Activated CD4-positive, alpha-beta memory T cell treated with anti-CD3 and anti-CD28 coated beads, Interleukin-2, amount 10 ng/mL, durations not matched to agents 7 days and 5 days (primary cell): ENCODE data around the gene OR14K1. TPM values are rescaled to one million over a fixed set of nuclear protein-coding genes. Genes with fewer than 3 reads are reported as not detected.
"Not testable (repeated sequence)": the region's sequence is repeated elsewhere in the genome, so short reads cannot be mapped to it uniquely, and the experiment has no call there.

ENCODE experiments used
- CTCF ChIA-PET: fragments of 350-600 bp; sonication (Branson Sonifier 250); formaldehyde crosslinking; loops from one replicate; lab custom pipeline; 2021; ENCODE audit warnings: antibody characterized with exemption, inconsistent platforms; lab: Charles Lee
- POLR2A ChIA-PET: fragments of 350-600 bp; sonication (Branson Sonifier 250); formaldehyde crosslinking; loops from one replicate; lab custom pipeline; 2021; ENCODE audit warnings: antibody characterized with exemption; lab: Charles Lee
- DNase-seq: peaks from one replicate; pipeline ENCODE4 v3.0.0-alpha.2; 2020
- H3K27ac Mint-ChIP-seq: one replicate; pipeline ENCODE4 v1.8.0; 2021; ENCODE audit warnings: mild to moderate bottlenecking, mixed read lengths
- H3K27me3 Mint-ChIP-seq: one replicate; pipeline ENCODE4 v1.8.0; 2021; ENCODE audit warnings: mixed read lengths
- H3K36me3 Mint-ChIP-seq: one replicate; pipeline ENCODE4 v1.8.0; 2021; ENCODE audit warnings: low read depth, mixed read lengths
- H3K4me1 Mint-ChIP-seq: one replicate; pipeline ENCODE4 v1.8.0; 2021; ENCODE audit warnings: mixed read lengths
- H3K4me3 Mint-ChIP-seq: one replicate; pipeline ENCODE4 v1.8.0; 2021; ENCODE audit warnings: mild to moderate bottlenecking, mixed read lengths
- H3K9me3 Mint-ChIP-seq: one replicate; pipeline ENCODE4 v1.8.0; 2021; ENCODE audit warnings: mixed read lengths
- total RNA-seq, 2 experiments: library from RNA; stranded (reverse); gene quantifications; one replicate each; pipeline ENCODE4 v1.2.3, GENCODE V29; 2021

The OR14K1 gene, protein sequence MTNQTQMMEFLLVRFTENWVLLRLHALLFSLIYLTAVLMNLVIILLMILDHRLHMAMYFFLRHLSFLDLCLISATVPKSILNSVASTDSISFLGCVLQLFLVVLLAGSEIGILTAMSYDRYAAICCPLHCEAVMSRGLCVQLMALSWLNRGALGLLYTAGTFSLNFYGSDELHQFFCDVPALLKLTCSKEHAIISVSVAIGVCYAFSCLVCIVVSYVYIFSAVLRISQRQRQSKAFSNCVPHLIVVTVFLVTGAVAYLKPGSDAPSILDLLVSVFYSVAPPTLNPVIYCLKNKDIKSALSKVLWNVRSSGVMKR
- total RNA-seq: not detected

DNA sequence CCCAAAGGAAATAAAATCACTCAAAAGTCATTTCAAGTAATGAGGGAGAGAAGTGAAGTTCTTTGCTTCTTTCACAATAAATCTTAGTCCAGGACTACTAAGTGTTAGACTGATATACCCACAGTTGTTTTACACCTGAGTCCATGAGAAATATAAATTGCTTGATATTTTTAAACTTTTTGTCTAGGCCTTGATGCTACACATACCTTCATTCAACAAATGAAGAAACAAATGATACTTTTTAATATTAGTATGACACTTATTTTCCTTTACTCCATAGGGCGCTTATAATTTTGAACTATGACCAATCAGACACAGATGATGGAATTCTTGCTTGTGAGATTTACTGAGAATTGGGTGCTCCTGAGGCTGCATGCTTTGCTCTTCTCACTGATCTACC lies at the start of gene OR14K1:
Gene OR14K1, plus strand, starts transcription at position 301 of the 400 bp plus-strand sequence. Its CDS starts 0 bp downstream, at position 301.
- Mint-ChIP-seq H3K27me3 (no peaks in the 10 kb centered on the region), H3K36me3 (no peaks in the 10 kb centered on the region), H3K4me1 (no peaks in the 10 kb centered on the region), H3K4me3 (no peak within 1 kb of the TSS), H3K9me3 (no peaks in the 10 kb centered on the region), H3K27ac (no peak within 1 kb of the TSS)
- ChIA-PET CTCF (no interaction called here), POLR2A (no interaction called here)
- no peak for DNase-seq

- no peaks in the 10 kb centered on the region for H3K27me3 Mint-ChIP-seq
- no peaks in the 10 kb centered on the region for H3K36me3 Mint-ChIP-seq
- no peaks in the 10 kb centered on the region for H3K4me1 Mint-ChIP-seq
- H3K4me3 Mint-ChIP-seq: no peak overlapping the region
- no peak for DNase-seq
- no peaks in the 10 kb centered on the region for H3K9me3 Mint-ChIP-seq
- H3K27ac Mint-ChIP-seq: no peak overlapping the region
- CTCF ChIA-PET: no interaction called here
- POLR2A ChIA-PET: no interaction called here
Observed at GRCh38 chr1:247701338-247701737, 37.1 kb upstream of the OR14K1 start.

DNA sequence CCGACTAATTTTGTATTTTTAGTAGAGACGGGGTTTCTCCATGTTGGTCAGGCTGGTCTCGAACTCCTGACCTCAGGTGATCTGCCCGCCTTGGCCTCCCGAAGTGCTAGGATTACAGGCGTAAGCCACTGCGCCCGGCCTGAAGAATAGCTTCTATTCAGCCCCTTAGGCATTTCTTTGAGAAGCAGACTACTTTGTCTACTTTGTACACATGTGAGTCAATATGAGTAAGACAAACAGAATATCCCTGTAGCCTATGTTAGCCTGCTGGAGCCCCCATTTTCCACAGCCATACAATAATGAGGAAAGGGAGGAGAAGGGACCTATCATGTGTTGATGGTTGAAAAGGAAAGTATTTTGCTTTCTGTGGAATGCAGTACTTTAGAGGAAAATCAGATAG lies 27.7 kb upstream of the OR14K1 start:
- CTCF ChIA-PET, H3K4me1 Mint-ChIP-seq, H3K9me3 Mint-ChIP-seq, H3K36me3 Mint-ChIP-seq, H3K27me3 Mint-ChIP-seq, H3K4me3 Mint-ChIP-seq, POLR2A ChIA-PET, H3K27ac Mint-ChIP-seq, DNase-seq: not testable (repeated sequence)

GRCh38 chr1:247713753-247714152 lies 24.7 kb upstream of the OR14K1 start:
- H3K4me3 Mint-ChIP-seq: no peak overlapping the region
- ChIA-PET CTCF (no interaction called here), POLR2A (no interaction called here)
- no peak for DNase-seq
- H3K27ac Mint-ChIP-seq: no peak overlapping the region
- H3K27me3 Mint-ChIP-seq: no peaks in the 10 kb centered on the region
- no peaks in the 10 kb centered on the region for H3K36me3 Mint-ChIP-seq
- no peaks in the 10 kb centered on the region for H3K4me1 Mint-ChIP-seq
- H3K9me3 Mint-ChIP-seq: peaks cover 4% of the 10 kb centered on the region

GRCh38 chr1:247716546-247716945 lies 21.9 kb upstream of the OR14K1 start, which contains the start of gene OR6F1:
OR6F1 (minus strand) TSS chr1:247716646; CDS start chr1:247712755, 3,891 bp downstream.
- Mint-ChIP-seq H3K9me3 (peaks cover 2% of the 10 kb centered on the region), H3K4me1 (no peaks in the 10 kb centered on the region), H3K36me3 (no peaks in the 10 kb centered on the region), H3K27me3 (no peaks in the 10 kb centered on the region), H3K4me3 (no peak within 1 kb of the TSS), H3K27ac (no peak within 1 kb of the TSS)
- no peak for DNase-seq
- POLR2A ChIA-PET: no interaction called here
- CTCF ChIA-PET: no interaction called here

DNA sequence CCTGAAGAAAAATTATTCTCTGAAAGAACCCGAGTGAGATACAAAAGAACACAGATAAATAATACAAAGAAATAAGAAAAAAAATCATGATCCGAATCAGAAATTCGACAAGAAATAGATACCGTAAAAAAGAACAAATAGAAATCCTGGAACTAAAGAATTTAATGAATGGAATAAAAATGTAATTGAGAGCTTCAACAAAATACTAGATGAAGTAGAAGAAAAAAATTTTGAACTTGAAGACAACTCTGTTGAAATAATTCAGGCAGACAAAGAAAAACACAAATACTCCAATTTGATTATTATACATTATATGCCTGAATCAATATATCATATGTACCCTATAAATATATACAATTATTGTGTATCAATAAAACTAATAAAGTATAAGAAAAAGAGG lies 17.2 kb upstream of the OR14K1 start:
- Mint-ChIP-seq H3K27ac (no peak overlapping the region), H3K36me3 (no peaks in the 10 kb centered on the region), H3K4me1 (no peaks in the 10 kb centered on the region), H3K27me3 (no peaks in the 10 kb centered on the region), H3K4me3 (no peak overlapping the region), H3K9me3 (peaks cover 5% of the 10 kb centered on the region)
- ChIA-PET CTCF (no interaction called here), POLR2A (no interaction called here)
- DNase-seq: no peak

GRCh38 chr1:247740721-247741120 lies 2.3 kb downstream of the OR14K1 start:
- POLR2A ChIA-PET: no interaction called here

GRCh38 chr1:247741756-247742155 lies 3.3 kb downstream of the OR14K1 start:
- Mint-ChIP-seq H3K27ac (no peak overlapping the region), H3K36me3 (no peaks in the 10 kb centered on the region), H3K27me3 (no peaks in the 10 kb centered on the region), H3K4me1 (no peaks in the 10 kb centered on the region), H3K4me3 (no peak overlapping the region), H3K9me3 (no peaks in the 10 kb centered on the region)
- POLR2A ChIA-PET: no interaction called here
- no peak for DNase-seq
- CTCF ChIA-PET: interaction anchor here (0.6 kb wide), 1 partner anchor 597 kb away, joined by 3 read pairs; no protein-coding TSS in a partner anchor

More at GRCh38 chr1:247740721-247741120, 2.3 kb downstream of the OR14K1 start:
- no peak overlapping the region for H3K4me3 Mint-ChIP-seq
- no peaks in the 10 kb centered on the region for H3K9me3 Mint-ChIP-seq
- H3K4me1 Mint-ChIP-seq: no peaks in the 10 kb centered on the region
- no peaks in the 10 kb centered on the region for H3K27me3 Mint-ChIP-seq
- no peak for DNase-seq
- CTCF ChIA-PET: no interaction called here
- H3K36me3 Mint-ChIP-seq: no peaks in the 10 kb centered on the region
- H3K27ac Mint-ChIP-seq: no peak overlapping the region

- DNase-seq, H3K36me3 Mint-ChIP-seq, H3K27ac Mint-ChIP-seq, H3K4me3 Mint-ChIP-seq, H3K9me3 Mint-ChIP-seq, CTCF ChIA-PET, POLR2A ChIA-PET, H3K27me3 Mint-ChIP-seq, H3K4me1 Mint-ChIP-seq: not testable (repeated sequence)
Observed at GRCh38 chr1:247742215-247742760, 3.9 kb downstream of the OR14K1 start.

GRCh38 chr1:247746391-247746935 lies 8.0 kb downstream of the OR14K1 start:
- Mint-ChIP-seq H3K27me3 (no peaks in the 10 kb centered on the region), H3K36me3 (no peaks in the 10 kb centered on the region), H3K4me3 (no peak overlapping the region), H3K9me3 (peaks cover 16% of the 10 kb centered on the region), H3K27ac (no peak overlapping the region), H3K4me1 (no peaks in the 10 kb centered on the region)
- ChIA-PET POLR2A (no interaction called here), CTCF (no interaction called here)
- DNase-seq: no peak

- Mint-ChIP-seq H3K36me3 (no peaks in the 10 kb centered on the region), H3K27me3 (no peaks in the 10 kb centered on the region), H3K4me3 (no peak overlapping the region), H3K9me3 (peaks cover 16% of the 10 kb centered on the region), H3K4me1 (no peaks in the 10 kb centered on the region), H3K27ac (no peak overlapping the region)
- CTCF ChIA-PET: no interaction called here
- POLR2A ChIA-PET: no interaction called here
- no peak for DNase-seq
Observed at GRCh38 chr1:247747616-247748015, 9.2 kb downstream of the OR14K1 start.

DNA sequence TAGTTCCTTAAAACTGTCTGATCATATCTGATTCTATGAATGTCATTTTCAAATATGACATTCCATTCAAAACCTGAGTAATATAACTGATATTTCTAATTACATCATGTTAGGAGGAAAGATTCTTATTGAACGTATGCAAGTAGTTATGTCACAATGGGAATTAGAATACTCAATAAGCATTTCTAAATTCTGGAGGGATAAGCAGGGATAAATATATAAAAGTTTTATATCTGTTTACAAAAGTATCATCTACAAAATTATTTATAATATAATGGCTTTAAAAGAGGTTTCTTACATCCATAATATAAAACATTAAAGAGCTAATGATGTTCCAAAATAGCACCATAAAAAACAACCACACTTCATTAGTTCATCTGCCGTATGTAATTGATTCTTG lies 9.6 kb downstream of the OR14K1 start, which contains the start of gene OR14A2:
Gene OR14A2, minus strand, starts transcription at position 101 of the 400 bp plus-strand sequence.
- Mint-ChIP-seq H3K4me1 (no peaks in the 10 kb centered on the region), H3K36me3 (no peaks in the 10 kb centered on the region), H3K4me3 (no peak within 1 kb of the TSS), H3K9me3 (peaks cover 16% of the 10 kb centered on the region), H3K27me3 (no peaks in the 10 kb centered on the region), H3K27ac (no peak within 1 kb of the TSS)
- no peak for DNase-seq
- ChIA-PET CTCF (no interaction called here), POLR2A (no interaction called here)

DNA sequence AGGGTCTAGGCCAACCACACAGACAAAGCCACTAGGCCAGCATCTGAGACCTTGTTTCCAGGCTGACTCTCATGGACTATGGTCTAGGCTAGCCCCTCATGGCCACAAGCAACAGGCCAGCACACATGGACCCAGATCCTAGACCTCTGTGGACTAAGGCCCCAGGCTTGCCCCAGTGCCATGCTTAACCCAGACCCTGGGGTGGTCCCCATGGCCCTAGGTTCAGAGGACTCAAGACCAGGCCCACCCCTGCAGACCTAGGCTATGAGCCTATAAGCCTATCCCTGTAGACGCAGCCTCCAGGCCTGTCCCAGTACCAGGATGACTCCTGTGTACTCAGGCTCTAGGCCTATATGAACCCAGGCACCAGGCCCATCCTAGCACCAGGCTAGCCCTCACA lies 11.5 kb downstream of the OR14K1 start:
- Mint-ChIP-seq H3K27me3 (no peaks in the 10 kb centered on the region), H3K27ac (no peak overlapping the region), H3K4me3 (no peak overlapping the region), H3K9me3 (peaks cover 16% of the 10 kb centered on the region), H3K36me3 (no peaks in the 10 kb centered on the region), H3K4me1 (no peaks in the 10 kb centered on the region)
- ChIA-PET POLR2A (no interaction called here), CTCF (no interaction called here)
- DNase-seq: no peak
